Esophagus (tissue), 2 donors: ENCODE data around the gene GRID1. TPM values are rescaled to one million over a fixed set of nuclear protein-coding genes. Genes with fewer than 3 reads are reported as not detected.

Experiments
- H3K27ac ChIP-seq, 2 donors: one replicate each; pipeline ENCODE4 v1.5.1; 2013; ENCODE audit warnings: low read depth in 2 of 2, mild to moderate bottlenecking in 2 of 2, inconsistent platforms in 1 of 2, low read length in 1 of 2, moderate library complexity in 1 of 2
- H3K27me3 ChIP-seq, 2 donors: one replicate each; pipeline ENCODE4 v1.6.1; 2013; ENCODE audit warnings: low read length in 2 of 2, control low read depth in 1 of 2, mild to moderate bottlenecking in 1 of 2; ENCODE audit not compliant: insufficient read depth in 2 of 2, control insufficient read depth in 1 of 2
- H3K36me3 ChIP-seq, 2 donors: one replicate each; pipeline ENCODE4 v1.6.1; 2013; ENCODE audit warnings: low read length in 1 of 2; ENCODE audit not compliant: control insufficient read depth in 2 of 2, insufficient read depth in 2 of 2
- H3K4me1 ChIP-seq, 2 donors: one replicate each; pipeline ENCODE4 v1.6.1; 2013; ENCODE audit warnings: low read length in 1 of 2; ENCODE audit not compliant: control insufficient read depth in 2 of 2, insufficient read depth in 2 of 2
- H3K4me3 ChIP-seq, 2 donors: one replicate each; pipeline ENCODE4 v1.5.1; 2013; ENCODE audit warnings: low read length in 2 of 2, mild to moderate bottlenecking in 2 of 2, low read depth in 1 of 2, moderate library complexity in 1 of 2
- H3K9me3 ChIP-seq, 2 donors: one replicate each; pipeline ENCODE4 v1.6.1; 2013; ENCODE audit warnings: mild to moderate bottlenecking in 2 of 2, low read depth in 1 of 2, low read length in 1 of 2, moderate library complexity in 1 of 2; ENCODE audit not compliant: control insufficient read depth in 2 of 2, insufficient read depth in 1 of 2
- WGBS, 2 donors: extraction: QIAGEN DNeasy Blood & Tissue Kit; methylation state at CpG; one replicate each; pipeline ENCODE4 v1.1.7; 2013; 5-methylcytosine and 5-hydroxymethylcytosine counted together
- polyA plus RNA-seq, 2 donors: library from polyadenylated mRNA; stranded (reverse); fragments of 200-250 nt; gene quantifications; one replicate each; pipeline ENCODE4 v1.2.3, GENCODE V29; 2013
- donor health status: healthy with polysubstance abuse.
- donor health status: Bipolar disorder and iron deficiency.

GRID1 gene
- polyA plus RNA-seq, 2 donors = 0.04 to 0.32 TPM

GRCh38 chr10:86053675-86054074, 312.9 kb downstream of the GRID1 start:
- 75 to 84% methylated on average over 2 of the region's 2 CpGs for WGBS, 2 donors
- Histone ChIP-seq H3K27ac (no peak overlapping the region), H3K4me3 (no peak overlapping the region), H3K4me1 (no peaks in the 10 kb centered on the region), H3K27me3 (no peaks in the 10 kb centered on the region), H3K36me3 (no peaks in the 10 kb centered on the region), H3K9me3 (no peaks in the 10 kb centered on the region)

DNA sequence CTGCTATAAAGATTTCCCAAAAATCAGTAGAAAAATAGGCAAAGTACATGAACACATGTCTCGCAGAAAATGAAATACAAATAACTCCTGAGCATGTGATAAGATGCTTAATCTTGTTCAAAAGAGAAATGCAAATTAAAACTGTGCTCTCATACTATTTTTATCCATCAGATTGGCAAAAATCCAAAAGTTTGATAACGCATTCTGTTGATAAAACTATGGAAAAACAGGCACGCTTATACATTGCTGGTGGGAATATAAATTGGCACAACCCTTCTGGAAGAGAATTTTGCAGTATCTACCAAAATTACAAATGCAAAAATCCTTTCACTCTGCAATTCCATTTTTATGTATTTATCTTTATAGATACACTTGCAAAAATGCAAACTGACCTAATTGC, 315.0 kb downstream of the GRID1 start:
- Histone ChIP-seq H3K9me3 (no peaks in the 10 kb centered on the region), H3K36me3 (no peaks in the 10 kb centered on the region), H3K27me3 (no peaks in the 10 kb centered on the region), H3K4me1 (no peaks in the 10 kb centered on the region), H3K27ac (no peak overlapping the region), H3K4me3 (no peak overlapping the region)
- 76 to 86% methylated on average over 3 of the region's 3 CpGs for WGBS, 2 donors

DNA sequence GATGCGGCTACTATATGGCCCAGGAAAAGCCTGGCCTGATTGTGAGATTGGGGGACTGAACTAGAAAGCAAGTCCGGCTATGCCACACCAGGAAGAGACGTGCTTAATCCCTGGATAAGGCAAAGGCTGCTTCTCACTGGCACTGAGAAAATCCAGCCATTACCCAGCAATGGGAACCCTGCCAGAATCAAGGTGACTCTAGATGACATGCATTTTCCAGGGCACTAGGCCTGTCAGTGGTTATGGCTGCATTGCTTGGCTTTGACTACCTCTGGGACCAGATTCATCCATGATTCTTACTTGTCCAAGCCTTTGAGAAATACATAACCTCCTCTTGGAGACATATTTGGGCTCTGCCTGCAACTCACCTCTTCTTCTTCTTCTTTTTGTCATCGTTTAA, 317.2 kb downstream of the GRID1 start:
- Histone ChIP-seq H3K4me3 (no peak overlapping the region), H3K36me3 (no peaks in the 10 kb centered on the region), H3K27me3 (no peaks in the 10 kb centered on the region), H3K27ac (no peak overlapping the region), H3K9me3 (no peaks in the 10 kb centered on the region), H3K4me1 (no peaks in the 10 kb centered on the region)
- 89 to 90% methylated on average over 4 of the region's 4 CpGs for WGBS, 2 donors

DNA sequence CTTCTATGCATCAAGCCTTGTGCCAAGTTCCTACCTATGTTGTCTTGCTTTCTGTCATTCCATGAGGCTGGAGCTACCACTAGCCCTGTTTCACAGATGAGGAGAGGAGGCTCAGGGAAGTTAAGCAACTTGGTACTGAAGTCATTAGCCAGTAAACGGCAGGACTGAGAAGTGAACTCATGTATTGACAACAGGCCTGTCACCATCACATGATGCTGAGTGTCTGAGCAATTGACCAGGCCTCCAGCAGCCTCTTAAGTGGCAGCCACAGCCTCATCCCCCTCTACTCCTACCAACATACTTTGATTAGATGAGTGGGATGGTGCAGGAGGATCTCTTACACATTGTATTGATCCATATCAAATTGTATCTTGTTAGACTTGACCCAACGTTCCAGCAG, 317.6 kb downstream of the GRID1 start:
- Histone ChIP-seq H3K27me3 (no peaks in the 10 kb centered on the region), H3K4me1 (no peaks in the 10 kb centered on the region), H3K9me3 (no peaks in the 10 kb centered on the region), H3K36me3 (no peaks in the 10 kb centered on the region), H3K4me3 (no peak overlapping the region), H3K27ac (no peak overlapping the region)
- WGBS, 2 donors = 85 to 90% methylated on average over 2 of the region's 2 CpGs

- H3K4me1 ChIP-seq = no peaks in the 10 kb centered on the region
- H3K9me3 ChIP-seq = no peaks in the 10 kb centered on the region
- no peaks in the 10 kb centered on the region for H3K27me3 ChIP-seq
- no peak overlapping the region for H3K27ac ChIP-seq
- H3K4me3 ChIP-seq = no peak overlapping the region
- H3K36me3 ChIP-seq = no peaks in the 10 kb centered on the region
Measured at GRCh38 chr10:86048571-86048970, 318.0 kb downstream of the GRID1 start.

DNA sequence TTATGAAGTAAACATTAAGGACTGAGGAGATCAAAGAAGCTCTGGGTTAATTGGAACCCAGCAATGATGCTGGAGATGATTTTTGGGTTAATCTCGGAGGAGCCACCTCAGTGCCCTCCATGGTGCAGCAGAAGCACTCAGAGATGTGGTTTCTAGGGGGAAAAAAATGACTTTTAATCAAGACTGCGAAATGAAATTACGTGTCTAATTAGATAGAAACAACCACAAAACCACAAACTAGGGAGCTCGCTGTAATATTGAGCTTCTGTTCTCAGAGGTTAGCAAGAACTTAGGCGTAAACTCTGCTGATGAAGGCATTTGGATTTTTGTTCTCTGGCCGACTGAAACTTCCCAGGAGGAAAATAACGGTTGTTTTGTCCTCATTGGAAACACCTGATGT, 319.0 kb downstream of the GRID1 start:
- 69 to 77% methylated on average over 7 of the region's 7 CpGs for WGBS, 2 donors
- H3K27ac ChIP-seq = no peak overlapping the region

DNA sequence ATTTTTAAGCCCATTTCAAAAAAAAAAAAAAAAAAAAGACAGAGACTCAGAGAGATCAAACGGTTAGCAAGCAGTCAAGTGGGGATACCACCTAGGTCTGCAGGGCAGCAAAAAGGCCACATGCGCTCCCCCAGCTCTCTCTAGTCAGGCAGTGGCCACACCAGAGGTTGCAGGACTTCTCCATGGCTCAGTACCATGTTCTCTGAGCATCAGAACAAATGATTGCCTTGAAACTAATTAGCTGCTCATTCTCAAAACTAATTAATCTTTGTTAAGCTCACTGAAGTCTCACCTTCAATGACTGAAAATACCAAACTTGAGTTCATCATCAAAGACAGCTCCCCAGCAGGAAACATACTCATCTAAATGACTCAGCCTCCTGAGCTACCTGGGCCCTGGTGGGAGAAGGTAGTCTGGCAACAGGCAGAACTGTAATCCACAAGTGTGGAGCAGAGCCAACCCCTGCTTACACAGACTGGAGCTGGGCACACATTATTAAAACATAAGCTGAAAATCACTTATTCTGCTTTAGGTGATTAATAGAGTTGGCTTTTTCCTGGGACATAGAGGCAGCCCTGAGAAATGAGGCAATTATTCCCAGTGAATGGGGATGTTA, 319.6 kb downstream of the GRID1 start:
- Histone ChIP-seq H3K4me3 (no peak overlapping the region), H3K4me1 (peaks cover 0 to 2% of the 10 kb centered on the region in 2 donors), H3K36me3 (no peaks in the 10 kb centered on the region), H3K9me3 (no peaks in the 10 kb centered on the region), H3K27ac (no peak overlapping the region), H3K27me3 (no peaks in the 10 kb centered on the region)
- 69 to 72% methylated on average over 2 of the region's 2 CpGs for WGBS, 2 donors

More for the DNA sequence above, 319.0 kb downstream of the GRID1 start:
- H3K4me3 ChIP-seq = no peak overlapping the region
- H3K36me3 ChIP-seq = no peaks in the 10 kb centered on the region
- H3K27me3 ChIP-seq = no peaks in the 10 kb centered on the region
- peaks cover 0 to 2% of the 10 kb centered on the region in 2 donors for H3K4me1 ChIP-seq
- no peaks in the 10 kb centered on the region for H3K9me3 ChIP-seq

DNA sequence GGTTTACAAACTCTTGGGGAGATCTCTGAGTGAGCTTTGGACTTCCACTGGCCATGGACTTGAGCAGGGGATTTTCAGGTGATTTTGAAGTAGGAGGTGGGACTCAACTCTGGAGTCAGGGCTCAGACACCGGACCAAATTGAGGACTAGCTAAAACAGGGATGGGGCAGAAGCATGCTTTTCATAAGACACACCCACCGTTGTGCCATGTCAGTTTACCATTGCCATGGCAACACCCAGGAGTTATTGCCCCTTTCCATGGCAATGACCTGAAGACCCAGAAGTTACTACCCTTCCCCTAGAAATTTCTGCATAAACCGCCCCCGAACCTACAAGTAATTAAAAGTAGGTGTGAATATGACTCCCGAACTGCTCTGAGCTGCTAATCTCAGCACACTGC, 320.7 kb downstream of the GRID1 start:
- no peak overlapping the region for H3K27ac ChIP-seq
- H3K27me3 ChIP-seq = no peaks in the 10 kb centered on the region
- no peak overlapping the region for H3K4me3 ChIP-seq
- H3K9me3 ChIP-seq = no peaks in the 10 kb centered on the region
- no peaks in the 10 kb centered on the region for H3K36me3 ChIP-seq
- 83 to 90% methylated on average over 5 of the region's 5 CpGs for WGBS, 2 donors
- peaks cover 0 to 2% of the 10 kb centered on the region in 2 donors for H3K4me1 ChIP-seq

DNA sequence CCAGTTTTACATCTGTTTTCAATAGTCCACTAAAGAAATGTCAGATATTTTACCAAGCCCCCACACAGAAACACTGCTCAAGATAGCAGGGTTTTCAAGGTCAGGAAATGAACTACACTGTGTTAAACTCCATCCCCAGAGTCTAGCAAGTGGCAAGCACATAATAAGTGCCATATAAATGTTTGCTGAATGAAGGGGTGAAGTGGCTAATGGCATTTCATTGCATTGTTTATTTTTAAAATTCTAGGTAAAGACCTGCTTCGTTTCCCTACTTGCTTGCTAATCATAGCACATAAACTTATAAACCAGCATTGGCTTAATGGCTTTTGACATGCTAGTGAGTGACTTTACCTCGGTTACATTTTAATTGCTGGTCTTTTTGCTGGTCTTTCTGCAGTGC, 322.6 kb downstream of the GRID1 start:
- no peaks in the 10 kb centered on the region for H3K27me3 ChIP-seq
- WGBS, 2 donors = 63 to 65% methylated on average over 2 of the region's 2 CpGs

DNA sequence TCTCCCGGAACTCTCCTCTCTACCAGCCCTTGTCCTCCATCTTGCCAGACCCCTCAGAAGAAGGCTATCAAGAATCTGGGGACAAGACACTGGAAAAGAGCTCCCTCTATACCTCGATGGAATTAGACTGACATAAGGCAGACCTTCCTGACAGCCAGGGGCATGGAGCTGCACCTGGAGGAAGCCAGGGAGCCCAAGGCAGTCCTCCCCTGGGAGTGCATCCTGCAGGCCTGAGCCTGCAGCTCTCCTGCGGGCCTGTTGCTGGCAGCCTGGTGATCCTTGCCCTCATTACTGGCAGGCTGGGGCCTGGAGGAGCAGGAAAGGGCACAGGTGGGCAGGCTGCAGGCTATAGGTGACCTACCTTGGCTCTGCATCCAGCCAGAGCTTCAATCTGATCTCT, 323.4 kb downstream of the GRID1 start:
- Histone ChIP-seq H3K4me3 (no peak overlapping the region), H3K27me3 (no peaks in the 10 kb centered on the region), H3K36me3 (no peaks in the 10 kb centered on the region), H3K27ac (no peak overlapping the region), H3K9me3 (no peaks in the 10 kb centered on the region), H3K4me1 (peaks cover 0 to 2% of the 10 kb centered on the region in 2 donors)
- 33 to 42% methylated on average over 3 of the region's 3 CpGs for WGBS, 2 donors

More for the DNA sequence above, 322.6 kb downstream of the GRID1 start:
- no peak overlapping the region for H3K27ac ChIP-seq
- peaks cover 0 to 2% of the 10 kb centered on the region in 2 donors for H3K4me1 ChIP-seq
- H3K36me3 ChIP-seq = no peaks in the 10 kb centered on the region
- H3K4me3 ChIP-seq = no peak overlapping the region
- no peaks in the 10 kb centered on the region for H3K9me3 ChIP-seq
